Osteocyte (in vitro differentiated cells): Measurements from ENCODE around the gene TRIM75. TPM values are rescaled to one million over a fixed set of nuclear protein-coding genes. Genes with fewer than 3 reads are reported as not detected.
"Not testable (repeated sequence)": the region's sequence is repeated elsewhere in the genome, so short reads cannot be mapped to it uniquely, and the experiment has no call there.

Source experiments
- DNase-seq: peaks from one replicate; pipeline ENCODE4 v3.0.0; 2021; ENCODE audit warnings: mixed read lengths; ENCODE audit not compliant: unreplicated experiment; ENCODE audit errors: extremely low spot score
- H3K27ac Mint-ChIP-seq: one replicate; pipeline ENCODE4 v1.8.0; 2021; ENCODE audit warnings: mild to moderate bottlenecking, mixed read lengths; ENCODE audit not compliant: unreplicated experiment
- H3K27me3 Mint-ChIP-seq: one replicate; pipeline ENCODE4 v1.8.0; 2021; ENCODE audit warnings: mixed read lengths; ENCODE audit not compliant: unreplicated experiment
- H3K36me3 Mint-ChIP-seq: one replicate; pipeline ENCODE4 v1.8.0; 2021; ENCODE audit warnings: mixed read lengths; ENCODE audit not compliant: unreplicated experiment
- H3K4me1 Mint-ChIP-seq: one replicate; pipeline ENCODE4 v1.8.0; 2021; ENCODE audit warnings: mixed read lengths; ENCODE audit not compliant: unreplicated experiment
- H3K4me3 Mint-ChIP-seq: one replicate; pipeline ENCODE4 v1.8.0; 2021; ENCODE audit warnings: mild to moderate bottlenecking, moderate library complexity, mixed read lengths; ENCODE audit not compliant: unreplicated experiment
- H3K9me3 Mint-ChIP-seq: one replicate; pipeline ENCODE4 v1.8.0; 2021; ENCODE audit warnings: mixed read lengths; ENCODE audit not compliant: unreplicated experiment
- CTCF ChIP-seq: fragments of 200-600 bp; sonication (generic); IDR thresholded peaks from 2 replicates; pipeline ENCODE4 v1.5.0; 2021; ENCODE audit warnings: antibody characterized with exemption, mild to moderate bottlenecking, moderate library complexity
- total RNA-seq: library from RNA; stranded (reverse); gene quantifications from 2 replicates; pipeline ENCODE4 v1.2.1, GENCODE V29; 2021

The TRIM75 gene
- total RNA-seq, 1 donor from 2014 or later: not detected

DNA sequence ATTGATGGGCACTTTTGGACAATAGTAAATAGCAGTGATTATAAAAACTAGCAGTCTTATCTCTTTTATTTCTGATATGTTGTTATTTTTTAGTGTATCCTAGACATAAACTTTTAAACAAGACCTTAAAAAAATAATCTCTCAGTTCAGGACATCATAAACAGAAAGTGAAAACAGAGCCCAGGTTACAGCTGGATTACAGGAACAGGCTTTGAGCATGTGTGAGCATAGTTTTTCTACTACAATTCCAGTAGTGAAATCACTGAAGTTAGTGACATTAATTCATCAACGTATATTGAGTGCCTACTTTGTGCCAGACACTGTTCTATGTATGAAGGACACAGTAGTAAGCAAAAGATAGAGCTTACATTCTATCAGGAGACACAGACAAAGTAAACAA, 16.9 kb downstream of the TRIM75 start:
- Mint-ChIP-seq H3K9me3 (no peaks in the 10 kb centered on the region), H3K27me3 (no peaks in the 10 kb centered on the region)

GRCh38 chr4:165073346-165073745, 19.7 kb downstream of the TRIM75 start:
- not testable (repeated sequence) for H3K27ac Mint-ChIP-seq, H3K9me3 Mint-ChIP-seq, H3K27me3 Mint-ChIP-seq, H3K4me1 Mint-ChIP-seq, H3K36me3 Mint-ChIP-seq, H3K4me3 Mint-ChIP-seq
- peak; percentile 23 for DNase-seq

More for the DNA sequence above, 16.9 kb downstream of the TRIM75 start:
- Mint-ChIP-seq H3K36me3 (no peaks in the 10 kb centered on the region), H3K27ac (no peak overlapping the region), H3K4me1 (no peaks in the 10 kb centered on the region), H3K4me3 (no peak overlapping the region)
- DNase-seq: no peak
- no peak for TF ChIP-seq CTCF

DNA sequence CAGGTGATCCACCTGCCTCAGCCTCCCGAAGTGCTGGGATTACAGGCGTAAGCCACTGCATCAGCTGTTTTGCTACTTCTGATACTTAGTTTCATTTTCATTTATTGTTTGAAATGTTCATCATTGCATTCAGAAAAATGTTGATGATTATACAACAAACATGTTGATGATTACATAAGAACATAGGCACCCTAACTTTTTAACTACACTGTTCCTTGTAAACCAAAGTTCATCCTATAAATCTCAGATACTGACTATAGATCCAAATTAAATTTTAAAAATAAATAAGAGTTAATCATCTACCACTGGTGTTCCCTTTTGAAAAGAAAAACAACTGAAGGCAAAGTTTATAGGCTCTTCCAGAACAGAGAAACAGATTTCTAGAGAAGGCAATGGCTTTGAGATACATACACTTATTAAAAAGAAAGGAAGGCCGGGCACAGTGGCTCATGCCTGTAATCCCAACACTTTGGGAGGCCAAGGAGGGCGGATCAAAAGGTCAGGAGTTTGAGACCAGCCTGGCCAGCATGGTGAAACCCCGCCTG, 23.4 kb downstream of the TRIM75 start:
- Mint-ChIP-seq H3K9me3 (no peaks in the 10 kb centered on the region), H3K4me3 (no peak overlapping the region), H3K27me3 (no peaks in the 10 kb centered on the region), H3K36me3 (peaks cover 12% of the 10 kb centered on the region), H3K4me1 (no peaks in the 10 kb centered on the region), H3K27ac (no peak overlapping the region)
- no peak for DNase-seq
- no peak for TF ChIP-seq CTCF

DNA sequence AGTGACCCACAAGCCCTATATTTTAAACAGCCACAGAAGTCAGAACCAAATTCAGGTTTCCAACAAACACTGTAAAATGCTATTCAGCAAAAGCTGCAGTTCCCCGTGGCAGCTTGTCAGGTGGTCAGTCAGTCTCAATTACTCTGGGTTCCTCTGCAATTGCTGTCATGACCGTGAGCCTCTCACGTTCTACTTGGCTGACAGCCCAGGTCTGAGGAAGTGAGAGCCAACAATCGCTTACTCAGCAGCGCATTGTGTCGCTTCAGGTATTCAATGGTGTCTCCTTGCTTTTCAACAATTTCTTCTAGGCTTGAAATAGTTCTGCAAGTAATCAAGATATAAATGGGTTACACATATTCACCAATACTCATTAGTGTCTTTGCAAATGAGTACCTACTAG, 25.8 kb downstream of the TRIM75 start:
- no peak overlapping the region for H3K27ac Mint-ChIP-seq
- DNase-seq: no peak
- H3K4me1 Mint-ChIP-seq: no peaks in the 10 kb centered on the region

DNA sequence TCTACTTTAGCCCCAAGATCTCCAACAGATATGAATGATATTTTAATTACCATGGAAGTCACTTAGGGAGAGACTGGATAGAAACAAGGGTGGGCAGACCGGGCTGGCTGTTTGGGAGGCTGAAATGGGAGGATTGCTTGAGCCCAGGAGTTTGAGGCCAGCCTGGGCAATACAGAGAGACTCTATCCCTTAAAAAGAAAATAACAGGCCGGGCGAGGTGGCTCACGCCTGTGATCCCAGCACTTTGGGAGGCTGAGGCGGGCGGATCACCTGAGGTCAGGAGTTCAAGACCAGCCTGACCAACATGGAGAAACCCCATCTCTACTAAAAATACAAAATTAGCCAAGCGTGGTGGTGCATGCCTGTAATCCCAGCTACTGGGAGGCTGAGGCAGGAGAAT, 31.1 kb downstream of the TRIM75 start:
- not testable (repeated sequence) for H3K27ac Mint-ChIP-seq, H3K9me3 Mint-ChIP-seq, H3K4me3 Mint-ChIP-seq, H3K27me3 Mint-ChIP-seq, H3K4me1 Mint-ChIP-seq
- H3K36me3 Mint-ChIP-seq: peaks cover 22% of the 10 kb centered on the region
- peak; percentile 73 for DNase-seq

More for the DNA sequence above, 25.8 kb downstream of the TRIM75 start:
- H3K27me3 Mint-ChIP-seq: no peaks in the 10 kb centered on the region
- peaks cover 15% of the 10 kb centered on the region for H3K36me3 Mint-ChIP-seq
- H3K4me3 Mint-ChIP-seq: no peak overlapping the region
- TF ChIP-seq CTCF: no peak
- H3K9me3 Mint-ChIP-seq: no peaks in the 10 kb centered on the region

GRCh38 chr4:165085946-165086345, 32.3 kb downstream of the TRIM75 start:
- no peak for TF ChIP-seq CTCF
- H3K9me3 Mint-ChIP-seq: no peaks in the 10 kb centered on the region
- DNase-seq: no peak
- no peak overlapping the region for H3K4me3 Mint-ChIP-seq
- H3K4me1 Mint-ChIP-seq: no peaks in the 10 kb centered on the region
- no peaks in the 10 kb centered on the region for H3K27me3 Mint-ChIP-seq
- H3K27ac Mint-ChIP-seq: no peak overlapping the region
- peaks cover 22% of the 10 kb centered on the region for H3K36me3 Mint-ChIP-seq
